ENCODE results near the gene FAT4. TPM values are rescaled to one million over a fixed set of nuclear protein-coding genes. Genes with fewer than 3 reads are reported as not detected.

FAT4 gene
- total RNA-seq, 1 experiment from 2014 or later = 0.71 TPM

DNA sequence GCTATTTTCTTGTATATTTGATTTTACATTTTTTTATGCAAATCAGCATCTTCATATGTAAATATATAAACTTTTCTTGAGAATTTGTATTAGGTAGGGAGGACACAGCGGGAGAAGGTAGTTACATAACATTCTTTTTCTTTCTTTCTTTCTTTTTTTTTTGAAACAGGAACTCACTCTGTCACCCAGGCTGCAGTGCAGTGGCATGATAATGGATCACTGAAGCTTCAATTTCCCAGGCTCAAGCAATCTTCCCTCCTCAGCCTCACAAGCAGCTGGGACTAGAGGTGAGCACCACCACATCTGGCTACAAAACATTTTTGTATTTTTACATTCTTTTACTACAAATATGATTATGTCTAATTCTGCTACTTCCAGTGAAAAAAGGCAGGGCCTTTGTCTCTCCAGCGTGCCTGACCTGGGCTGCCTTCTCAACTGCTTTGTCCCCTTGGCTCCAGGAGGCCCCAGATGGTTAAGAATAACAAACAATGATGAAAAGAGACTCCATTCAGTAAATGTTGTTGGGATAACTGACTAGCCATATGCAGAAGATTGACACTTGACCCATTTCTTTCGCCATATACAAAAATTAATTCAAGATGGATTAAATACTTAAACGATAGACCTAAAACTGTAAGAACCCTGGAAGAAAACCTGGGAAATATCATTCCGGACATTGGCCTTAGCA is 46.5 kb upstream of the FAT4 start:
- RAD21 ChIA-PET (ENCODE audit: low non-redundant PET in 1 of 2, low total read pairs in 2 of 2, uncharacterized antibody in 2 of 2, unreplicated experiment in 2 of 2) = no interaction called here
- CTCF ChIA-PET = no interaction called here
- intact Hi-C loops (cut with micrococcal nuclease) = no loop called here
- H2AFZ ChIP-seq (ENCODE audit: low read depth, low read length, poor library complexity, severe bottlenecking) = no peak overlapping the region
- no peak overlapping the region for H3K4me3 ChIP-seq (replicated peaks in 1 of 2; ENCODE audit: low read depth in 1 of 2, low read length in 2 of 2)
- DNase-seq (ENCODE audit: low read depth, low spot score) (no peak), ATAC-seq (no peak)
- H3K9ac ChIP-seq (ENCODE audit: low read length) = no peak overlapping the region
- H3K9me3 ChIP-seq (ENCODE audit: control insufficient read depth in 1 of 2, insufficient read depth in 1 of 2, low read depth in 1 of 2, low read length in 2 of 2) = no peaks in the 10 kb centered on the region
- no peaks in the 10 kb centered on the region for H3K36me3 ChIP-seq (ENCODE audit: control insufficient read depth in 1 of 2, insufficient read depth in 2 of 2, low read length in 2 of 2)
- TF ChIP-seq SRF (IDR thresholded peaks at IDR 0.05; ENCODE audit: low read depth) (no peak), CBX3 (IDR thresholded peaks at IDR 0.05; ENCODE audit: low read depth) (no peak), ELF1 (IDR thresholded peaks at IDR 0.05; ENCODE audit: borderline replicate concordance, low read depth) (no peak), TCF7L2 (IDR thresholded peaks at IDR 0.05; ENCODE audit: borderline replicate concordance, extremely low read depth, insufficient read depth, insufficient read length) (no peak), ZNF274 (IDR thresholded peaks at IDR 0.05; ENCODE audit: low read depth, low read length) (no peak), FOSL1 (IDR thresholded peaks at IDR 0.05; ENCODE audit: low read depth) (no peak), CEBPB (IDR thresholded peaks at IDR 0.05; ENCODE audit: low read depth) (no peak), EGR1 (IDR thresholded peaks at IDR 0.05; ENCODE audit: low read depth) (no peak), SP1 (IDR thresholded peaks at IDR 0.05; ENCODE audit: low read depth) (no peak), ZFX (IDR thresholded peaks at IDR 0.05) (no peak), POLR2A (IDR thresholded peaks at IDR 0.05; ENCODE audit: borderline replicate concordance, extremely low read depth, insufficient read depth, insufficient read length) (no peak)
- TF ChIP-seq, protein P1, sequence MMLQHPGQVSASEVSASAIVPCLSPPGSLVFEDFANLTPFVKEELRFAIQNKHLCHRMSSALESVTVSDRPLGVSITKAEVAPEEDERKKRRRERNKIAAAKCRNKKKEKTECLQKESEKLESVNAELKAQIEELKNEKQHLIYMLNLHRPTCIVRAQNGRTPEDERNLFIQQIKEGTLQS (IDR thresholded peaks at IDR 0.05) = no peak
- TF ChIP-seq, protein P2, sequence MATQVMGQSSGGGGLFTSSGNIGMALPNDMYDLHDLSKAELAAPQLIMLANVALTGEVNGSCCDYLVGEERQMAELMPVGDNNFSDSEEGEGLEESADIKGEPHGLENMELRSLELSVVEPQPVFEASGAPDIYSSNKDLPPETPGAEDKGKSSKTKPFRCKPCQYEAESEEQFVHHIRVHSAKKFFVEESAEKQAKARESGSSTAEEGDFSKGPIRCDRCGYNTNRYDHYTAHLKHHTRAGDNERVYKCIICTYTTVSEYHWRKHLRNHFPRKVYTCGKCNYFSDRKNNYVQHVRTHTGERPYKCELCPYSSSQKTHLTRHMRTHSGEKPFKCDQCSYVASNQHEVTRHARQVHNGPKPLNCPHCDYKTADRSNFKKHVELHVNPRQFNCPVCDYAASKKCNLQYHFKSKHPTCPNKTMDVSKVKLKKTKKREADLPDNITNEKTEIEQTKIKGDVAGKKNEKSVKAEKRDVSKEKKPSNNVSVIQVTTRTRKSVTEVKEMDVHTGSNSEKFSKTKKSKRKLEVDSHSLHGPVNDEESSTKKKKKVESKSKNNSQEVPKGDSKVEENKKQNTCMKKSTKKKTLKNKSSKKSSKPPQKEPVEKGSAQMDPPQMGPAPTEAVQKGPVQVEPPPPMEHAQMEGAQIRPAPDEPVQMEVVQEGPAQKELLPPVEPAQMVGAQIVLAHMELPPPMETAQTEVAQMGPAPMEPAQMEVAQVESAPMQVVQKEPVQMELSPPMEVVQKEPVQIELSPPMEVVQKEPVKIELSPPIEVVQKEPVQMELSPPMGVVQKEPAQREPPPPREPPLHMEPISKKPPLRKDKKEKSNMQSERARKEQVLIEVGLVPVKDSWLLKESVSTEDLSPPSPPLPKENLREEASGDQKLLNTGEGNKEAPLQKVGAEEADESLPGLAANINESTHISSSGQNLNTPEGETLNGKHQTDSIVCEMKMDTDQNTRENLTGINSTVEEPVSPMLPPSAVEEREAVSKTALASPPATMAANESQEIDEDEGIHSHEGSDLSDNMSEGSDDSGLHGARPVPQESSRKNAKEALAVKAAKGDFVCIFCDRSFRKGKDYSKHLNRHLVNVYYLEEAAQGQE (IDR thresholded peaks at IDR 0.05; ENCODE audit: low read depth) = no peak
- TF ChIP-seq, protein P3, sequence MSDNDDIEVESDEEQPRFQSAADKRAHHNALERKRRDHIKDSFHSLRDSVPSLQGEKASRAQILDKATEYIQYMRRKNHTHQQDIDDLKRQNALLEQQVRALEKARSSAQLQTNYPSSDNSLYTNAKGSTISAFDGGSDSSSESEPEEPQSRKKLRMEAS (IDR thresholded peaks at IDR 0.05) = no peak
- TF ChIP-seq, protein P4, sequence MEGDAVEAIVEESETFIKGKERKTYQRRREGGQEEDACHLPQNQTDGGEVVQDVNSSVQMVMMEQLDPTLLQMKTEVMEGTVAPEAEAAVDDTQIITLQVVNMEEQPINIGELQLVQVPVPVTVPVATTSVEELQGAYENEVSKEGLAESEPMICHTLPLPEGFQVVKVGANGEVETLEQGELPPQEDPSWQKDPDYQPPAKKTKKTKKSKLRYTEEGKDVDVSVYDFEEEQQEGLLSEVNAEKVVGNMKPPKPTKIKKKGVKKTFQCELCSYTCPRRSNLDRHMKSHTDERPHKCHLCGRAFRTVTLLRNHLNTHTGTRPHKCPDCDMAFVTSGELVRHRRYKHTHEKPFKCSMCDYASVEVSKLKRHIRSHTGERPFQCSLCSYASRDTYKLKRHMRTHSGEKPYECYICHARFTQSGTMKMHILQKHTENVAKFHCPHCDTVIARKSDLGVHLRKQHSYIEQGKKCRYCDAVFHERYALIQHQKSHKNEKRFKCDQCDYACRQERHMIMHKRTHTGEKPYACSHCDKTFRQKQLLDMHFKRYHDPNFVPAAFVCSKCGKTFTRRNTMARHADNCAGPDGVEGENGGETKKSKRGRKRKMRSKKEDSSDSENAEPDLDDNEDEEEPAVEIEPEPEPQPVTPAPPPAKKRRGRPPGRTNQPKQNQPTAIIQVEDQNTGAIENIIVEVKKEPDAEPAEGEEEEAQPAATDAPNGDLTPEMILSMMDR (IDR thresholded peaks at IDR 0.05 in 2 of 3, conservative IDR thresholded peaks at IDR 0.05 in 1 of 3; ENCODE audit: borderline replicate concordance in 1 of 3, insufficient read depth in 1 of 3, low read depth in 2 of 3, low read length in 2 of 3) = no peak
- TF ChIP-seq, protein P5, sequence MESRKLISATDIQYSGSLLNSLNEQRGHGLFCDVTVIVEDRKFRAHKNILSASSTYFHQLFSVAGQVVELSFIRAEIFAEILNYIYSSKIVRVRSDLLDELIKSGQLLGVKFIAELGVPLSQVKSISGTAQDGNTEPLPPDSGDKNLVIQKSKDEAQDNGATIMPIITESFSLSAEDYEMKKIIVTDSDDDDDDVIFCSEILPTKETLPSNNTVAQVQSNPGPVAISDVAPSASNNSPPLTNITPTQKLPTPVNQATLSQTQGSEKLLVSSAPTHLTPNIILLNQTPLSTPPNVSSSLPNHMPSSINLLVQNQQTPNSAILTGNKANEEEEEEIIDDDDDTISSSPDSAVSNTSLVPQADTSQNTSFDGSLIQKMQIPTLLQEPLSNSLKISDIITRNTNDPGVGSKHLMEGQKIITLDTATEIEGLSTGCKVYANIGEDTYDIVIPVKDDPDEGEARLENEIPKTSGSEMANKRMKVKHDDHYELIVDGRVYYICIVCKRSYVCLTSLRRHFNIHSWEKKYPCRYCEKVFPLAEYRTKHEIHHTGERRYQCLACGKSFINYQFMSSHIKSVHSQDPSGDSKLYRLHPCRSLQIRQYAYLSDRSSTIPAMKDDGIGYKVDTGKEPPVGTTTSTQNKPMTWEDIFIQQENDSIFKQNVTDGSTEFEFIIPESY (IDR thresholded peaks at IDR 0.05; ENCODE audit: extremely low read depth, insufficient replicate concordance, low read length) = no peak
- no peaks in the 10 kb centered on the region for H3K27me3 ChIP-seq (ENCODE audit: insufficient read depth, low read length)
- no peaks in the 10 kb centered on the region for H3K9me2 ChIP-seq (ENCODE audit: insufficient read depth)
- H3K27ac ChIP-seq (ENCODE audit: low read depth, low read length) = no peak overlapping the region
- H3K4me2 ChIP-seq (ENCODE audit: low read length) = no peak overlapping the region
- no peaks in the 10 kb centered on the region for H4K20me1 ChIP-seq (ENCODE audit: insufficient read depth)
- no peaks in the 10 kb centered on the region for H3K79me2 ChIP-seq (ENCODE audit: insufficient read depth, low read length)
- H3K4me1 ChIP-seq (ENCODE audit: control insufficient read depth in 1 of 2, insufficient read depth in 2 of 2, low read length in 2 of 2) = no peaks in the 10 kb centered on the region
- BruUV-seq (replicated peaks) = no TSS peak
- POLR2A ChIA-PET = no interaction called here

Measured in HCT116 (cell line).